Motor neuron (in vitro differentiated cells): ENCODE results near the gene VWA8. TPM values are rescaled to one million over a fixed set of nuclear protein-coding genes. Genes with fewer than 3 reads are reported as not detected.

Experiments
- ATAC-seq, 8 experiments: fragments of 200-7000 bp; cut with Tn5 transposase; replicated peaks in 6 of 8; 2 replicates each; pipeline ENCODE4 v1.8.0; 2021; ENCODE audit warnings: mild to moderate bottlenecking in 8 of 8, moderate library complexity in 8 of 8
- H3K27ac ChIP-seq, 2 donors: fragments of 250-450 bp; sonication (Bioruptor Pico); 2 replicates each; pipeline ENCODE4 v1.9.0; 2021; ENCODE audit warnings: antibody characterized with exemption in 2 of 2, mild to moderate bottlenecking in 2 of 2, moderate library complexity in 1 of 2
- H3K4me1 ChIP-seq, 2 donors: fragments of 250-450 bp; sonication (Bioruptor Pico); replicated peaks in 1 of 2; 2 replicates each; pipeline ENCODE4 v1.6.1; 2021; ENCODE audit warnings: antibody characterized with exemption in 2 of 2, mild to moderate bottlenecking in 2 of 2, moderate library complexity in 1 of 2
- H3K4me3 ChIP-seq, 5 donors: fragments of 250-450 bp; sonication (Bioruptor Pico); 2 replicates each; pipeline ENCODE4 v1.9.0; 2021; ENCODE audit warnings: antibody characterized with exemption in 5 of 5, mild to moderate bottlenecking in 5 of 5, moderate library complexity in 4 of 5
- WGBS, 10 experiments: fragments of 450-650 bp; shearing (Covaris generic); methylation state at CpG; one replicate each; pipeline ENCODE4 v1.0.0; 2022; 5-methylcytosine and 5-hydroxymethylcytosine counted together
- in situ Hi-C, 9 experiments: fragments of 400-800 bp; cut with MboI; loops; one replicate each; pipeline ENCODE4 v1.15.0; 2021; ENCODE audit warnings: low sequenced_read_pairs in 9 of 9, low pct_unique_long_range_greater_than_20kb in 2 of 9; ENCODE audit not compliant: unreplicated experiment in 9 of 9
- total RNA-seq, 8 experiments: library from RNA; unstranded; fragments of 300-600 nt; gene quantifications; 2 replicates each; pipeline versions ENCODE4 v1.2.3 to v1.2.4, GENCODE V29; 2022

The VWA8 gene
- total RNA-seq, 8 experiments from 2014 or later, result 9.1 to 31.7 (median 11.8) TPM

GRCh38 chr13:41791056-41791455, 169.9 kb downstream of the VWA8 start:
- no peak for ATAC-seq
- Histone ChIP-seq H3K4me3 (no peak overlapping the region), H3K4me1 (no peaks in the 10 kb centered on the region), H3K27ac (no peak overlapping the region)
- in situ Hi-C loops, result no loop called here

GRCh38 chr13:41788552-41788951, 172.4 kb downstream of the VWA8 start:
- Histone ChIP-seq H3K27ac (no peak overlapping the region), H3K4me1 (peaks cover 0 to 7% of the 10 kb centered on the region in 2 donors), H3K4me3 (no peak overlapping the region)
- ATAC-seq, result no peak
- in situ Hi-C loops, result no loop called here
- WGBS, 10 experiments, result 67 to 100% (median 92%) methylated on average over 1 to 3 of the region's 4 CpGs; no CpG with 5 or more reads in 3 of the 10 experiments

- peaks cover 6 to 15% of the 10 kb centered on the region in 2 donors for H3K4me1 ChIP-seq
- no peak overlapping the region for H3K27ac ChIP-seq
- in situ Hi-C loops, result no loop called here
- ATAC-seq, result no peak
- WGBS, 10 experiments, result 88 to 100% (median 100%) methylated on average over 1 to 6 of the region's 6 CpGs
- no peak overlapping the region for H3K4me3 ChIP-seq
These were observed 175.3 kb downstream of the VWA8 start for GRCh38 chr13:41785402-41786172.

- 10 to 100% (median 29%) methylated on average over 1 of the region's 1 CpG; no CpG with 5 or more reads in 3 of the 10 experiments for WGBS, 10 experiments
- in situ Hi-C loops, result no loop called here
- H3K4me3 ChIP-seq, result no peak overlapping the region
- H3K4me1 ChIP-seq, result peaks cover 6 to 15% of the 10 kb centered on the region in 2 donors
- H3K27ac ChIP-seq, result no peak overlapping the region
- ATAC-seq, result peak in 5 of 8 experiments; percentile 65 to 92 (median 73)
These were observed 178.8 kb downstream of the VWA8 start for GRCh38 chr13:41782086-41782485.

- Histone ChIP-seq H3K4me3 (no peak overlapping the region), H3K4me1 (peaks cover 6 to 15% of the 10 kb centered on the region in 2 donors), H3K27ac (no peak overlapping the region)
- WGBS, 10 experiments, result 42 to 96% (median 80%) methylated on average over 3 to 5 of the region's 5 CpGs; no CpG with 5 or more reads in 1 of the 10 experiments
- peak in 3 of 8 experiments; percentile 62 to 77 (median 62) for ATAC-seq
- in situ Hi-C loops, result no loop called here
These were observed 179.9 kb downstream of the VWA8 start for GRCh38 chr13:41780715-41781706.

GRCh38 chr13:41775251-41775650, 185.7 kb downstream of the VWA8 start:
- 89 to 100% (median 100%) methylated on average over 1 to 2 of the region's 2 CpGs; no CpG with 5 or more reads in 3 of the 10 experiments for WGBS, 10 experiments
- Histone ChIP-seq H3K4me1 (peaks cover 0 to 2% of the 10 kb centered on the region in 2 donors), H3K27ac (no peak overlapping the region), H3K4me3 (no peak overlapping the region)
- in situ Hi-C loops, result no loop called here
- ATAC-seq, result no peak

- Histone ChIP-seq H3K4me1 (peaks cover 0 to 2% of the 10 kb centered on the region in 2 donors), H3K27ac (no peak overlapping the region), H3K4me3 (no peak overlapping the region)
- in situ Hi-C loops, result no loop called here
- ATAC-seq, result no peak
These were observed 186.2 kb downstream of the VWA8 start for GRCh38 chr13:41774605-41775218.

- peaks cover 0 to 2% of the 10 kb centered on the region in 2 donors for H3K4me1 ChIP-seq
- ATAC-seq, result no peak
- in situ Hi-C loops, result no loop called here
- 75 to 100% (median 100%) methylated on average over 1 of the region's 1 CpG; no CpG with 5 or more reads in 1 of the 10 experiments for WGBS, 10 experiments
- H3K4me3 ChIP-seq, result no peak overlapping the region
- H3K27ac ChIP-seq, result no peak overlapping the region
These were observed 193.1 kb downstream of the VWA8 start for GRCh38 chr13:41767801-41768200.

GRCh38 chr13:41766439-41766838, 194.5 kb downstream of the VWA8 start:
- no peak overlapping the region for H3K27ac ChIP-seq
- no peaks in the 10 kb centered on the region for H3K4me1 ChIP-seq
- ATAC-seq, result no peak
- in situ Hi-C loops, result no loop called here
- no peak overlapping the region for H3K4me3 ChIP-seq
- WGBS, 10 experiments, result 43 to 100% (median 100%) methylated on average over 1 of the region's 1 CpG; no CpG with 5 or more reads in 5 of the 10 experiments

- no peaks in the 10 kb centered on the region for H3K4me1 ChIP-seq
- ATAC-seq, result no peak
- in situ Hi-C loops, result no loop called here
- no peak overlapping the region for H3K27ac ChIP-seq
- H3K4me3 ChIP-seq, result no peak overlapping the region
- 80 to 100% (median 97%) methylated on average over 1 to 5 of the region's 5 CpGs for WGBS, 10 experiments
These were observed 195.1 kb downstream of the VWA8 start for GRCh38 chr13:41765813-41766212.

- Histone ChIP-seq H3K4me3 (no peak overlapping the region), H3K4me1 (no peaks in the 10 kb centered on the region), H3K27ac (no peak overlapping the region)
- ATAC-seq, result no peak
- WGBS, 10 experiments, result 78 to 100% (median 82%) methylated on average over 1 of the region's 1 CpG; no CpG with 5 or more reads in 4 of the 10 experiments
- in situ Hi-C loops, result no loop called here
These were observed 195.9 kb downstream of the VWA8 start for GRCh38 chr13:41765020-41765419.

GRCh38 chr13:41764558-41764957, 196.4 kb downstream of the VWA8 start:
- 88 to 100% (median 94%) methylated on average over 3 to 4 of the region's 4 CpGs; no CpG with 5 or more reads in 1 of the 10 experiments for WGBS, 10 experiments
- Histone ChIP-seq H3K4me3 (no peak overlapping the region), H3K27ac (no peak overlapping the region), H3K4me1 (no peaks in the 10 kb centered on the region)
- in situ Hi-C loops, result no loop called here
- no peak for ATAC-seq

- in situ Hi-C loops, result no loop called here
- ATAC-seq, result peak in 3 of 8 experiments; percentile 13 to 59 (median 57)
- no peak overlapping the region for H3K27ac ChIP-seq
- H3K4me1 ChIP-seq, result no peaks in the 10 kb centered on the region
- 0 to 100% (median 66%) methylated on average over 1 to 3 of the region's 3 CpGs; no CpG with 5 or more reads in 2 of the 10 experiments for WGBS, 10 experiments
- H3K4me3 ChIP-seq, result no peak overlapping the region
These were observed 197.1 kb downstream of the VWA8 start for GRCh38 chr13:41763782-41764181.
